SK-N-SH treated with all-trans-retinoic acid at 6 μM for 48 hours (cell line): ENCODE measurements around the gene PGM2.
"Not testable (repeated sequence)": the region's sequence is repeated elsewhere in the genome, so short reads cannot be mapped to it uniquely, and the experiment has no call there.

Experiments used
- BACH2 ChIP-seq: fragments of 250-450 bp; sonication (Bioruptor Pico); IDR thresholded peaks from 2 replicates; pipeline ENCODE4 v1.9.0; 2021; ENCODE audit warnings: mild to moderate bottlenecking, borderline replicate concordance
- CSDC2 ChIP-seq: fragments of 250-450 bp; sonication (Bioruptor Pico); IDR thresholded peaks from 2 replicates; pipeline ENCODE4 v1.5.0; 2020; ENCODE audit warnings: mild to moderate bottlenecking, moderate library complexity
- ZC3H10 ChIP-seq: fragments of 250-450 bp; sonication (Bioruptor Pico); IDR thresholded peaks from 2 replicates; pipeline ENCODE4 v1.5.1; 2021; ENCODE audit warnings: mild to moderate bottlenecking, moderate library complexity
- ZNF565 ChIP-seq: fragments of 450-650 bp; formaldehyde crosslinking; conservative IDR thresholded peaks from 2 replicates; pipeline ENCODE4 v1.5.0; 2020; ENCODE audit warnings: low read depth, mild to moderate bottlenecking, moderate library complexity
- ZNF8 ChIP-seq: fragments of 450-650 bp; formaldehyde crosslinking; IDR thresholded peaks from 2 replicates; pipeline ENCODE4 v1.5.0; 2020; ENCODE audit warnings: mild to moderate bottlenecking, moderate library complexity
- TF ChIP-seq, protein P1 (sequence below): fragments of 250-450 bp; sonication (Bioruptor Pico); IDR thresholded peaks from 2 replicates; pipeline ENCODE4 v1.5.1; 2020; ENCODE audit warnings: low read depth, mild to moderate bottlenecking, moderate library complexity

DNA sequence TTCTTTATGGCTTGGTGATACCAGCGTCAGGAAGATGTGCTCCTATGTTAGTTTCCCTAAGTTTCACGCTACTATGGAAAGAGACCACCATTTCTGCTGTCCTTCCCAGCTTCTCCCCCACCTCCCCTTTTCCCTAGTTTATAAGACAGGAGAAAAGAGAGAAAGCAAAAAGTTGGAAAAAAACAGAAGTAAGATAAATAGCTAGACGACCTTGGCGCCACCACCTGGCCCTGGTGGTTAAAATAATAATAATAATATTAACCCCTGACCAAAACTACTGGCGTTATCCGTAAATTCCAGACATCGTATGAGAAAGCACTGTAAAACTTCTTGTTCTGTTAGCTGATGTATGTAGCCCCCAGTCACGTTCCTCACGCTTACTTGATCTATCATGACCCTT, 985 bp upstream of the PGM2 start:
- TF ChIP-seq ZNF8 (CRISPR knock-in tag); ZNF565 (CRISPR knock-in tag); BACH2 (CRISPR knock-in tag); CSDC2; ZC3H10 (CRISPR knock-in tag): not testable (repeated sequence)
- TF ChIP-seq, protein P1, sequence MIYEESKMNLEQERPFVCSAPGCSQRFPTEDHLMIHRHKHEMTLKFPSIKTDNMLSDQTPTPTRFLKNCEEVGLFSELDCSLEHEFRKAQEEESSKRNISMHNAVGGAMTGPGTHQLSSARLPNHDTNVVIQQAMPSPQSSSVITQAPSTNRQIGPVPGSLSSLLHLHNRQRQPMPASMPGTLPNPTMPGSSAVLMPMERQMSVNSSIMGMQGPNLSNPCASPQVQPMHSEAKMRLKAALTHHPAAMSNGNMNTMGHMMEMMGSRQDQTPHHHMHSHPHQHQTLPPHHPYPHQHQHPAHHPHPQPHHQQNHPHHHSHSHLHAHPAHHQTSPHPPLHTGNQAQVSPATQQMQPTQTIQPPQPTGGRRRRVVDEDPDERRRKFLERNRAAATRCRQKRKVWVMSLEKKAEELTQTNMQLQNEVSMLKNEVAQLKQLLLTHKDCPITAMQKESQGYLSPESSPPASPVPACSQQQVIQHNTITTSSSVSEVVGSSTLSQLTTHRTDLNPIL (CRISPR knock-in tag): not testable (repeated sequence)
